ENCODE measurements around the gene CYFIP2. TPM values are rescaled to one million over a fixed set of nuclear protein-coding genes. Genes with fewer than 3 reads are reported as not detected.

CYFIP2 gene
- total RNA-seq, 1 experiment from 2014 or later = 14.3 TPM

GRCh38 chr5:157311595-157311994 lies 45.7 kb downstream of the CYFIP2 start:
- Mint-ChIP-seq H3K27me3 (ENCODE audit: insufficient read depth, unreplicated experiment) (no peaks in the 10 kb centered on the region), H3K27ac (ENCODE audit: unreplicated experiment) (no peak overlapping the region), H3K4me1 (ENCODE audit: low read depth, unreplicated experiment) (no peaks in the 10 kb centered on the region), H3K36me3 (ENCODE audit: insufficient read depth, unreplicated experiment) (no peaks in the 10 kb centered on the region), H3K9me3 (ENCODE audit: unreplicated experiment) (no peaks in the 10 kb centered on the region), H3K4me3 (ENCODE audit: unreplicated experiment) (no peak overlapping the region)
- Histone ChIP-seq H3K9me3 (no peaks in the 10 kb centered on the region), H3K36me3 (ENCODE audit: control insufficient read depth, insufficient read depth, low read length) (no peaks in the 10 kb centered on the region), H3K4me3 (ENCODE audit: low read depth, low read length) (no peak overlapping the region), H3K4me1 (no peaks in the 10 kb centered on the region), H3K27me3 (replicated peaks; ENCODE audit: control insufficient read depth, insufficient read depth, low read length) (no peaks in the 10 kb centered on the region)
- ChIA-PET CTCF (no interaction called here), POLR2A (no interaction called here)
- no TSS peak for BruUV-seq (replicated peaks)
- no peak for TF ChIP-seq CTCF (IDR thresholded peaks at IDR 0.05; ENCODE audit: insufficient read depth in 1 of 2, low read depth in 1 of 2, low read length in 1 of 2, severe bottlenecking in 1 of 2, unreplicated experiment in 1 of 2)
- intact Hi-C loops (cut with micrococcal nuclease; ENCODE audit: unreplicated experiment) = loop anchor here (5.0 kb wide), 1 partner anchor 44 kb away; the partner anchor contains the start of gene CYFIP2
- DNase-seq = no peak

GRCh38 chr5:157312492-157312891 lies 46.6 kb downstream of the CYFIP2 start:
- Mint-ChIP-seq H3K4me3 (ENCODE audit: unreplicated experiment) (no peak overlapping the region), H3K36me3 (ENCODE audit: insufficient read depth, unreplicated experiment) (no peaks in the 10 kb centered on the region), H3K27ac (ENCODE audit: unreplicated experiment) (no peak overlapping the region), H3K4me1 (ENCODE audit: low read depth, unreplicated experiment) (no peaks in the 10 kb centered on the region), H3K27me3 (ENCODE audit: insufficient read depth, unreplicated experiment) (peaks cover 2% of the 10 kb centered on the region), H3K9me3 (ENCODE audit: unreplicated experiment) (no peaks in the 10 kb centered on the region)
- H3K27me3 ChIP-seq (replicated peaks; ENCODE audit: control insufficient read depth, insufficient read depth, low read length) = no peaks in the 10 kb centered on the region
- POLR2A ChIA-PET = no interaction called here
- no peak overlapping the region for H3K4me3 ChIP-seq (ENCODE audit: low read depth, low read length)
- CTCF ChIA-PET = interaction anchor here (1.0 to 1.5 kb wide), 3 partner anchors 14 to 59 kb away, joined by 3 to 5 read pairs (median 3); no protein-coding TSS in a partner anchor
- no peaks in the 10 kb centered on the region for H3K9me3 ChIP-seq
- H3K4me1 ChIP-seq = no peaks in the 10 kb centered on the region
- DNase-seq = peak; percentile 57 to 63
- TF ChIP-seq CTCF (IDR thresholded peaks at IDR 0.05; ENCODE audit: insufficient read depth in 1 of 2, low read depth in 1 of 2, low read length in 1 of 2, severe bottlenecking in 1 of 2, unreplicated experiment in 1 of 2) = peak; percentile 75 to 87
- intact Hi-C loops (cut with micrococcal nuclease; ENCODE audit: unreplicated experiment) = loop anchor here (1.0 to 5.0 kb wide), 5 partner anchors 14 to 163 kb away; partner anchors contain the start of gene CYFIP2
- H3K36me3 ChIP-seq (ENCODE audit: control insufficient read depth, insufficient read depth, low read length) = no peaks in the 10 kb centered on the region
- BruUV-seq (replicated peaks) = no TSS peak

- Histone ChIP-seq H3K4me1 (peaks cover 21% of the 10 kb centered on the region), H3K9me3 (no peaks in the 10 kb centered on the region), H3K27me3 (replicated peaks; ENCODE audit: control insufficient read depth, insufficient read depth, low read length) (no peaks in the 10 kb centered on the region), H3K36me3 (ENCODE audit: control insufficient read depth, insufficient read depth, low read length) (no peaks in the 10 kb centered on the region), H3K4me3 (ENCODE audit: low read depth, low read length) (no peak overlapping the region)
- Mint-ChIP-seq H3K4me3 (ENCODE audit: unreplicated experiment) (no peak overlapping the region), H3K9me3 (ENCODE audit: unreplicated experiment) (no peaks in the 10 kb centered on the region), H3K27ac (ENCODE audit: unreplicated experiment) (peak overlapping the region; percentile 33), H3K36me3 (ENCODE audit: insufficient read depth, unreplicated experiment) (no peaks in the 10 kb centered on the region), H3K27me3 (ENCODE audit: insufficient read depth, unreplicated experiment) (peaks cover 4% of the 10 kb centered on the region), H3K4me1 (ENCODE audit: low read depth, unreplicated experiment) (peaks cover 14% of the 10 kb centered on the region)
- intact Hi-C loops (cut with micrococcal nuclease; ENCODE audit: unreplicated experiment) = no loop called here
- POLR2A ChIA-PET = no interaction called here
- BruUV-seq (replicated peaks) = no TSS peak
- no peak for DNase-seq
- TF ChIP-seq CTCF (IDR thresholded peaks at IDR 0.05; ENCODE audit: insufficient read depth in 1 of 2, low read depth in 1 of 2, low read length in 1 of 2, severe bottlenecking in 1 of 2, unreplicated experiment in 1 of 2) = no peak
- CTCF ChIA-PET = no interaction called here
These were observed 56.7 kb downstream of the CYFIP2 start for GRCh38 chr5:157322581-157322980.

All from Caco-2 (cell line).